CD4-positive, alpha-beta memory T cell (primary cell): ENCODE results near the gene ZNF747. TPM values are rescaled to one million over a fixed set of nuclear protein-coding genes. Genes with fewer than 3 reads are reported as not detected.

Experiments used
- CTCF ChIA-PET: fragments of 350-600 bp; sonication (Branson Sonifier 250); formaldehyde crosslinking; loops from one replicate; lab custom pipeline; 2021; ENCODE audit warnings: inconsistent platforms; ENCODE audit not compliant: partially characterized antibody; lab: Charles Lee
- POLR2A ChIA-PET: fragments of 350-600 bp; sonication (Branson Sonifier 250); formaldehyde crosslinking; loops from one replicate; lab custom pipeline; 2021; ENCODE audit not compliant: partially characterized antibody; lab: Charles Lee
- DNase-seq, 5 donors: peaks; one replicate each; pipeline versions ENCODE4 v3.0.0 to v3.0.0-alpha.2; 2020 to 2022; ENCODE audit warnings: mixed read lengths in 1 of 5
- H3K27ac ChIP-seq: one replicate; pipeline ENCODE4 v1.7.0; 2013; ENCODE audit warnings: low read depth, low read length
- H3K27me3 ChIP-seq: 2 replicates; pipeline ENCODE4 v1.7.0; 2013; ENCODE audit warnings: mild to moderate bottlenecking, low read length, moderate library complexity; ENCODE audit not compliant: insufficient read depth
- H3K36me3 ChIP-seq: 2 replicates; pipeline ENCODE4 v1.7.0; 2013; ENCODE audit warnings: mild to moderate bottlenecking, low read length, moderate library complexity; ENCODE audit not compliant: insufficient read depth
- H3K4me1 ChIP-seq: 2 replicates; pipeline ENCODE4 v1.7.0; 2013; ENCODE audit warnings: mild to moderate bottlenecking, low read length, moderate library complexity; ENCODE audit not compliant: insufficient read depth
- H3K4me3 ChIP-seq, 2 donors: one replicate each; pipeline ENCODE4 v1.7.0; 2013; ENCODE audit warnings: low read length in 2 of 2, mild to moderate bottlenecking in 1 of 2
- H3K9me3 ChIP-seq, 2 donors: one replicate each; pipeline ENCODE4 v1.7.0; 2013; ENCODE audit warnings: low read length in 2 of 2, control low read depth in 1 of 2; ENCODE audit not compliant: control insufficient read depth in 1 of 2
- H3K27ac Mint-ChIP-seq, 7 donors: one replicate each; pipeline ENCODE4 v1.8.0; 2020 to 2021; ENCODE audit warnings: mixed read lengths in 7 of 7, mild to moderate bottlenecking in 6 of 7, inconsistent platforms in 3 of 7, moderate library complexity in 3 of 7
- H3K27me3 Mint-ChIP-seq, 2 donors: one replicate each; pipeline ENCODE4 v1.8.0; 2020 to 2021; ENCODE audit warnings: mixed read lengths in 2 of 2
- H3K36me3 Mint-ChIP-seq, 2 donors: one replicate each; pipeline ENCODE4 v1.8.0; 2020 to 2021; ENCODE audit warnings: mixed read lengths in 2 of 2, inconsistent platforms in 1 of 2, mild to moderate bottlenecking in 1 of 2
- H3K4me1 Mint-ChIP-seq, 4 donors: one replicate each; pipeline ENCODE4 v1.8.0; 2020 to 2021; ENCODE audit warnings: mixed read lengths in 4 of 4, mild to moderate bottlenecking in 1 of 4
- H3K4me3 Mint-ChIP-seq, 8 donors: one replicate each; pipeline ENCODE4 v1.8.0; 2020 to 2021; ENCODE audit warnings: mixed read lengths in 8 of 8, mild to moderate bottlenecking in 7 of 8, moderate library complexity in 6 of 8, inconsistent platforms in 3 of 8
- H3K9me3 Mint-ChIP-seq, 8 donors: one replicate each; pipeline ENCODE4 v1.8.0; 2020 to 2021; ENCODE audit warnings: mixed read lengths in 8 of 8, mild to moderate bottlenecking in 5 of 8, inconsistent platforms in 3 of 8, moderate library complexity in 1 of 8
- intact Hi-C: fragments of 100-400 bp; cut with micrococcal nuclease; formaldehyde crosslinking; loops from one replicate; pipeline ENCODE4 v1.15.1; 2023
- polyA plus RNA-seq, 2 donors: library from polyadenylated mRNA; unstranded; fragments of 300-500 nt; fragmentation: Illumina TruSeq; gene quantifications; one replicate each; pipeline ENCODE4 v1.2.3, GENCODE V29; 2021
- total RNA-seq, 2 experiments: library from RNA; stranded (reverse); gene quantifications; one replicate each; pipeline ENCODE4 v1.2.3, GENCODE V29; 2021

The ZNF747 gene
- total and polyA plus RNA-seq, 4 experiments from 2014 or later, result 7.8 to 17.8 (median 12.2) TPM

- no peak overlapping the region for H3K4me3 ChIP-seq
- peaks cover 25% of the 10 kb centered on the region for H3K4me1 ChIP-seq
- H3K27me3 ChIP-seq, result no peaks in the 10 kb centered on the region
- POLR2A ChIA-PET, result interaction anchor here (0.6 to 41.1 kb wide), 10 partner anchors 3 to 119 kb away, joined by 3 to 1162 read pairs (median 4); partner anchors contain the start of genes ITGAL, SEPHS2 and ZNF689
- no peaks in the 10 kb centered on the region for H3K27me3 Mint-ChIP-seq
- no peak for DNase-seq
- H3K4me3 Mint-ChIP-seq, result peak overlapping the region in 1 of 8 donors; percentile 39
- peak overlapping the region; percentile 10 to 80 (median 53) for H3K27ac Mint-ChIP-seq
- no peaks in the 10 kb centered on the region for H3K9me3 Mint-ChIP-seq
- H3K27ac ChIP-seq, result no peak overlapping the region
- CTCF ChIA-PET, result interaction anchor here (1.8 to 4.2 kb wide), 5 partner anchors 11 to 61 kb away, joined by 5 to 22 read pairs (median 7); partner anchors contain the start of gene DCTPP1
- no peaks in the 10 kb centered on the region for H3K9me3 ChIP-seq
- H3K4me1 Mint-ChIP-seq, result peaks cover 16 to 42% (median 29%) of the 10 kb centered on the region in 4 donors
- H3K36me3 Mint-ChIP-seq, result peaks cover 45 to 63% of the 10 kb centered on the region in 2 donors
- peaks cover 69% of the 10 kb centered on the region for H3K36me3 ChIP-seq
- intact Hi-C loops, result no loop called here
Observed at GRCh38 chr16:30491229-30491628, 43.4 kb downstream of the ZNF747 start.

GRCh38 chr16:30490210-30490609 lies 44.4 kb downstream of the ZNF747 start:
- no peak overlapping the region for H3K4me3 ChIP-seq
- POLR2A ChIA-PET, result interaction anchor here (0.9 to 41.1 kb wide), 7 partner anchors 4 to 94 kb away, joined by 3 to 1162 read pairs (median 8); partner anchors contain the start of genes ITGAL and SEPHS2
- no peak overlapping the region for H3K27ac ChIP-seq
- no peaks in the 10 kb centered on the region for H3K27me3 ChIP-seq
- no peak for DNase-seq
- peaks cover 25% of the 10 kb centered on the region for H3K4me1 ChIP-seq
- Mint-ChIP-seq H3K9me3 (no peaks in the 10 kb centered on the region), H3K4me3 (no peak overlapping the region), H3K27ac (peak overlapping the region in 6 of 7 donors; percentile 10 to 88 (median 57)), H3K36me3 (peaks cover 51 to 66% of the 10 kb centered on the region in 2 donors), H3K27me3 (no peaks in the 10 kb centered on the region), H3K4me1 (peaks cover 19 to 48% (median 30%) of the 10 kb centered on the region in 4 donors)
- CTCF ChIA-PET, result interaction anchor here (0.6 to 4.2 kb wide), 5 partner anchors 10 to 602 kb away, joined by 3 to 22 read pairs (median 6); partner anchors contain the start of gene DCTPP1
- intact Hi-C loops, result no loop called here
- no peaks in the 10 kb centered on the region for H3K9me3 ChIP-seq
- peaks cover 70% of the 10 kb centered on the region for H3K36me3 ChIP-seq

GRCh38 chr16:30488764-30489605 lies 45.7 kb downstream of the ZNF747 start:
- ChIA-PET POLR2A (interaction anchor here (0.6 to 41.1 kb wide), 6 partner anchors 5 to 117 kb away, joined by 3 to 1162 read pairs (median 192); partner anchors contain the start of genes ITGAL and SEPHS2), CTCF (interaction anchor here (0.9 to 4.2 kb wide), 4 partner anchors 14 to 140 kb away, joined by 3 to 22 read pairs (median 5); no protein-coding TSS in a partner anchor)
- peaks cover 26% of the 10 kb centered on the region for H3K4me1 ChIP-seq
- Mint-ChIP-seq H3K9me3 (no peaks in the 10 kb centered on the region), H3K27me3 (no peaks in the 10 kb centered on the region), H3K27ac (peak overlapping the region; percentile 12 to 74 (median 46)), H3K4me1 (peaks cover 19 to 44% (median 29%) of the 10 kb centered on the region in 4 donors), H3K4me3 (no peak overlapping the region), H3K36me3 (peaks cover 42 to 67% of the 10 kb centered on the region in 2 donors)
- H3K27ac ChIP-seq, result no peak overlapping the region
- no peak overlapping the region for H3K4me3 ChIP-seq
- peaks cover 67% of the 10 kb centered on the region for H3K36me3 ChIP-seq
- DNase-seq, result no peak
- intact Hi-C loops, result no loop called here
- H3K27me3 ChIP-seq, result no peaks in the 10 kb centered on the region
- H3K9me3 ChIP-seq, result no peaks in the 10 kb centered on the region

- Mint-ChIP-seq H3K4me1 (peaks cover 22 to 57% (median 35%) of the 10 kb centered on the region in 4 donors), H3K9me3 (no peaks in the 10 kb centered on the region), H3K36me3 (peaks cover 49 to 72% of the 10 kb centered on the region in 2 donors), H3K4me3 (no peak overlapping the region), H3K27me3 (no peaks in the 10 kb centered on the region), H3K27ac (peak overlapping the region in 5 of 7 donors; percentile 55 to 86 (median 75))
- ChIA-PET POLR2A (interaction anchor here (0.7 to 41.1 kb wide), 6 partner anchors 5 to 38 kb away, joined by 4 to 1162 read pairs (median 192); partner anchors contain the start of genes ITGAL and SEPHS2), CTCF (interaction anchor here (1.4 kb wide), 1 partner anchor 36 kb away, joined by 8 read pairs; no protein-coding TSS in a partner anchor)
- DNase-seq, result no peak
- Histone ChIP-seq H3K27me3 (no peaks in the 10 kb centered on the region), H3K27ac (no peak overlapping the region), H3K9me3 (no peaks in the 10 kb centered on the region), H3K4me1 (peaks cover 39% of the 10 kb centered on the region), H3K4me3 (no peak overlapping the region), H3K36me3 (peaks cover 77% of the 10 kb centered on the region)
- intact Hi-C loops, result no loop called here
Observed at GRCh38 chr16:30485818-30486436, 48.7 kb downstream of the ZNF747 start.

GRCh38 chr16:30484887-30485286 lies 49.8 kb downstream of the ZNF747 start:
- peak overlapping the region in 4 of 7 donors; percentile 27 to 75 (median 50) for H3K27ac Mint-ChIP-seq
- peaks cover 28 to 61% (median 37%) of the 10 kb centered on the region in 4 donors for H3K4me1 Mint-ChIP-seq
- Histone ChIP-seq H3K27ac (no peak overlapping the region), H3K9me3 (no peaks in the 10 kb centered on the region), H3K36me3 (peaks cover 79% of the 10 kb centered on the region), H3K27me3 (no peaks in the 10 kb centered on the region), H3K4me3 (no peak overlapping the region), H3K4me1 (peaks cover 45% of the 10 kb centered on the region)
- intact Hi-C loops, result no loop called here
- no peaks in the 10 kb centered on the region for H3K9me3 Mint-ChIP-seq
- DNase-seq, result no peak
- CTCF ChIA-PET, result no interaction called here
- POLR2A ChIA-PET, result interaction anchor here (6.0 to 41.1 kb wide), 3 partner anchors 10 to 37 kb away, joined by 79 to 1162 read pairs (median 379); partner anchors contain the start of genes ITGAL and SEPHS2
- peaks cover 51 to 72% of the 10 kb centered on the region in 2 donors for H3K36me3 Mint-ChIP-seq
- H3K4me3 Mint-ChIP-seq, result no peak overlapping the region
- no peaks in the 10 kb centered on the region for H3K27me3 Mint-ChIP-seq

- Mint-ChIP-seq H3K9me3 (no peaks in the 10 kb centered on the region), H3K4me1 (peaks cover 33 to 66% (median 38%) of the 10 kb centered on the region in 4 donors), H3K4me3 (peak overlapping the region in 6 of 8 donors; percentile 15 to 43 (median 26)), H3K36me3 (peaks cover 43 to 68% of the 10 kb centered on the region in 2 donors), H3K27me3 (no peaks in the 10 kb centered on the region), H3K27ac (peak overlapping the region; percentile 35 to 93 (median 84))
- peak in 1 of 5 donors; percentile 15 for DNase-seq
- no peaks in the 10 kb centered on the region for H3K9me3 ChIP-seq
- ChIA-PET CTCF (interaction anchor here (1.0 to 5.5 kb wide), 4 partner anchors 26 to 53 kb away, joined by 3 to 45 read pairs (median 4); partner anchors contain the start of gene DCTPP1), POLR2A (interaction anchor here (1.2 to 41.1 kb wide), 5 partner anchors 11 to 116 kb away, joined by 4 to 1162 read pairs (median 79); partner anchors contain the start of genes DCTPP1, ITGAL and SEPHS2)
- H3K36me3 ChIP-seq, result peaks cover 72% of the 10 kb centered on the region
- H3K4me1 ChIP-seq, result peaks cover 56% of the 10 kb centered on the region
- no peaks in the 10 kb centered on the region for H3K27me3 ChIP-seq
- H3K4me3 ChIP-seq, result no peak overlapping the region
- intact Hi-C loops, result no loop called here
- no peak overlapping the region for H3K27ac ChIP-seq
Observed at GRCh38 chr16:30482366-30482765, 52.3 kb downstream of the ZNF747 start.
